AG20443 (cell line): ENCODE measurements around the gene SLC9A3.
"Not testable (repeated sequence)": the region's sequence is repeated elsewhere in the genome, so short reads cannot be mapped to it uniquely, and the experiment has no call there.

Source experiments
- DNase-seq: peaks from one replicate; pipeline ENCODE4 v3.0.0; 2012; ENCODE audit warnings: low spot score, mixed read lengths

SLC9A3 gene

GRCh38 chr5:524234-524972 is at the start of gene SLC9A3:
Gene SLC9A3 (minus strand): TSS chr5:524449.
- no peak for DNase-seq

- no peak for DNase-seq
Measured at GRCh38 chr5:573976-574375, 49.7 kb upstream of the SLC9A3 start.

- no peak for DNase-seq
Measured at GRCh38 chr5:573206-573605, 49.0 kb upstream of the SLC9A3 start.

GRCh38 chr5:572398-573019 is 48.3 kb upstream of the SLC9A3 start:
- DNase-seq = no peak

DNA sequence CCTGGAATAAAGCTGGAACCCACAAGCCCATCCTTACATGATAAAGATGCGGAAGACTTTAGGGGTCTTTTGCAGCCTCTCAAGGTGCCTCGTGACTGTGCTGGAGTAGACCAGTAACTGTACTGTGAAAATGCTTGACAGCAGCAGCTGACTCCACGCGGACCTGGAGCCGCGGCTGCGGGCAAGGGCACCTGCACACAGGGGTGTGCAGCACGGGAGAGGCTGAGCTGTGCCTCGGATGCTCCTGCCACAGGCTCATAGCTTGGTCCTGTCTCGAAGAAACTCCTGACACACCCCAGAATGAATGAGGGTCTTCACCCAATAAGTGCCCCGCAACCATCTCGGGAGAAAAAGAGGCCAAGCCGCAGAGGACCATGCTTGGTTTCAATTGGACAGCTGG is 47.5 kb upstream of the SLC9A3 start:
- DNase-seq = no peak

- DNase-seq = no peak
Measured at GRCh38 chr5:570886-571285, 46.6 kb upstream of the SLC9A3 start.

DNA sequence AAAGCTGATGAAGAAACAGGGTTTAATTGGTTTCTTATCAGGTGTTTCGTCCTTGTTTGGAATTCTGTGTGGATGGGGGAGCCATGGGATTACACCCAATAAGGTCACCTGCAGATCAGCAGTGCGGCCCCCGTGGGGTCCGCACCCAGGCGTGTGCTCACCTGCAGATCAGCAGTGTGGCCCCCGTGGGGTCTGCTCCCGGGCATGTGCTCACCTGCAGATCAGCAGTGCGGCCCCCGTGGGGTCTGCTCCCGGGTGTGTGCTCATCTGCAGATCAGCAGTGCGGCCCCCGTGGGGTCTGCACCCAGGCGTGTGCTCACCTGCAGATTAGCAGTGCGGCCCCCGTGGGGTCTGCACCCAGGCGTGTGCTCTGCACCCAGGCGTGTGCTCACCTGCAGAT is 46.2 kb upstream of the SLC9A3 start:
- no peak for DNase-seq

GRCh38 chr5:569868-570361 is 45.7 kb upstream of the SLC9A3 start:
- DNase-seq = no peak

GRCh38 chr5:569358-569867 is 45.2 kb upstream of the SLC9A3 start:
- DNase-seq = no peak

- DNase-seq = no peak
Measured at GRCh38 chr5:568809-569208, 44.6 kb upstream of the SLC9A3 start.

GRCh38 chr5:568061-568781 is 44.0 kb upstream of the SLC9A3 start:
- no peak for DNase-seq

DNA sequence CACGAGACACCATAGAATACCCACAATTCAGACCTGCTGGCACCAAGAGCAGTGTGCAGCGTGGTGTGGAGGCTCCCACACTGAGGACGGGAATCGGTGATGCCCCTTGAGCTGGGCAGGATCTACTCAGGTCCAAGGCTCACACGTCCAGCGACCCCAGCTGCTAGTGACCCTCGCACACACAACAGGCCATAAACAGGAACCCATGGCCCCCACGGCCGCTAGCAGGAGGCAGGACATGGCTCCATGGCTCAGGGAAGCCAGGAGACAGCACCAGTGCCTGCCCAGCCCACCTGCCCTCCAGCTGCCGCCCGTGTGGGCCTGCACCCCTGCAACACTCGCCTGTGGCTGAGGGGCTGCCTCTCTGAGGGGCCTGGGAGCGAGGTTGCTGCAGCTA is 43.4 kb upstream of the SLC9A3 start:
- no peak for DNase-seq

DNA sequence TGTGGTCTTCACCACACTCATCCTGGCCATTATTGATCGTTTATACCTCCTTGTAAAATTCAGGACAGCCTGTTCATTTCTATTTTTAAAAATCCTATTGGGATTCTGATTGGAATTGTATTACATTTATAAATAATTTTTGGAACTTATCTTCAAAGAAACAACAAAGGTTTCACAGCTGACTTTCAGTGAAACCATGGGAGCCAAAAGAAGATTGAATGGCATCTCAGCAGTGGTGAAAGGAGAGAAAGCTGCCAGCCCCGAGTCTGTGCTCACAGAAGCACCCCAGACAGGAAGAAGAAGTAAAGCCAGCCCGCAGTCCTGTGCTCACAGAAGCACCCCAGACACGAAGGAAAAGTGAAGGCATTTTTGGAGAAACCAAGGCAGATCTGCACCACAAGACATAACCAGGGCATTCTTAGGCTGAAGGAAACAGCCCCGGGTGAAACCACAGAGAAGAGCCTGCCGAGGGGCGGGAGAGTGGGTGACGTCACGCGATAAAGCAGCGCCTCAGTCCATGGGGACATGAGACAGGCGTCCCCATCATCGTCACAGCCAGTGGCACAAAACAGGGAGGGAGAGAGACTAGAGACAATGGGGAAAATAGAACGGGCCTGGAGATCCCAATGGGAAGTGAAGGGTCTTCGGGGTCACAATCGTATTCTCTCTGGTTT is 42.5 kb upstream of the SLC9A3 start:
- no peak for DNase-seq

GRCh38 chr5:565782-566440 is 41.7 kb upstream of the SLC9A3 start:
- no peak for DNase-seq

DNA sequence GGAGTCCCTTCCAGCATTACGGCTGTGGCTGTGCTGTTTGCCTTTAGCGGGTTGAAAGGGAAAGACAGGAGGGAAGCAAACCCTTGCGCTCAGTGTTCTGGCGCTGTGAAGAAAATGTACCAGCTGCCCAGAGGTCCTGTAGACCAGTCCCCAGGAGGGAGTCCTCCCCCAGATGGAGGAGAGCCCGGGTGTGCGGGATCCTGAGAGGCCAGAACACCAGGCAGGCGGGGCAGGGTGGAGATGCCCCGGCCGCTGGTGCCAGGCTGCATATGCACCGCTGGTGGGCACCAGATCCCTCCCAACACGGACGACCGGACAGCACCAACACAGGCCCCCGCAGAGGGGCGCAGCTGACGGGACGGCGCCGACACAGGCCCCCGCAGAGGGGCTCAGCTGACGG is 37.2 kb upstream of the SLC9A3 start:
- no peak for DNase-seq

DNA sequence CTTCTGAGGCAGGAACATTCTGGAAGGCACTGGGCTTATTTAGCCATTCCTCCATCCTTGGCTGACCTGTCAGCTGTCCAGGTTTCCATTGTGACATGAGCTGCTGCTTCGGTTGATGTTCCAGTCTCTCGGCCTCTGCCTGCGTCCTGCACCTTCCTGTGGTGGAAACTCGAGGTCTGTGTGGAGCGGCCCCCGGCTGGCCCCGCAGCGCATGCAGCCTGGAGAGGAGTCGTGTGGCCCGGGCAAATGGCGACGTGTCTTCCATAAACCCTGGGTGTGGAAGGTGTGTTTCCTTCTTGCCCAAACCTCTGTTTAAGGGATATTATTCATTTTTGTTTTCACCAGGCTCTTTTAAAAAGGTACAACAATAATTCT is 36.5 kb upstream of the SLC9A3 start:
- no peak for DNase-seq

- no peak for DNase-seq
Measured at GRCh38 chr5:558871-559503, 34.7 kb upstream of the SLC9A3 start.

GRCh38 chr5:558326-558725 is 34.1 kb upstream of the SLC9A3 start:
- DNase-seq = no peak

DNA sequence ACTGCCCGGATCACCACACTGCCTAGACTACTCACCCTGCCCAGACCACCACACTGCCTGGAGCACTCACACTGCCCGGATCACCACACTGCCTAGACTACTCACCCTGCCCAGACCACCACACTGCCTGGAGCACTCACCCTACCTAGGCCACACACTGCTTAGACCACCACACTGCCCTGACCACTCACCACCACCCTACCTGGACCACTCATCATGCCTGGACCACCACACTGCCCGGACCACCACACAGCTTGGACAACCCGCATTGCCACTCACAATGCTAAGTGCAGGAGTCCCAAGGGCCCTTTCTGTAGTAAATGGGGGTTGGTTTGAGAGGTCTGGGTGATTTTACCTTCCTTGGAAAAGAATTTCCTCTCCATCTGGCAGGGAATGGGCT is 33.7 kb upstream of the SLC9A3 start:
- not testable (repeated sequence) for DNase-seq

DNA sequence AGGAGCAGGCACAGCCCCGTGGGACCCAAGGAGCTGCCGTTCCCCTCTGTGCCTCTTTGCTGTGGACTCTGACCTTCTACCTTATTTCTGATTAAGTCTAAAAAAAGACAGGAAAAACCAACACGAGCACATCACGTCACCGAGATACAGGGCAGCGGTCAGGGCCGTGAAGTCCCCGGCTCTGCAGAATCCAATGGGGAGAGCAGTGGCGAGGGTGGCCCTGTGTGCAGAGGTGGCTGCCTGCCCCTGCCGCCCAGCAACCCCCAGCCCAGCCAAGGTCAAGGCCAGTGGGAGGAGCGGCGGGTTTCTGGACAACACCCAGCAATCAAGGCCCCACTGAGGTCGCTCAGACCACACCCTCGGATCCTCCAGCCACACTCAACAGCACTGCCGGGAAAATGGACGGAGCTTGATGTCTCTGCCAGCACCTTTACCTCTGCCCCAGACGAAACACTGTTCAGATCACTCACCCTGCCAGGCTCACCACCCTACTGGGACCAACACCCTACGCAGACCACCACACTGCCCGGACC is 32.7 kb upstream of the SLC9A3 start:
- no peak for DNase-seq

DNA sequence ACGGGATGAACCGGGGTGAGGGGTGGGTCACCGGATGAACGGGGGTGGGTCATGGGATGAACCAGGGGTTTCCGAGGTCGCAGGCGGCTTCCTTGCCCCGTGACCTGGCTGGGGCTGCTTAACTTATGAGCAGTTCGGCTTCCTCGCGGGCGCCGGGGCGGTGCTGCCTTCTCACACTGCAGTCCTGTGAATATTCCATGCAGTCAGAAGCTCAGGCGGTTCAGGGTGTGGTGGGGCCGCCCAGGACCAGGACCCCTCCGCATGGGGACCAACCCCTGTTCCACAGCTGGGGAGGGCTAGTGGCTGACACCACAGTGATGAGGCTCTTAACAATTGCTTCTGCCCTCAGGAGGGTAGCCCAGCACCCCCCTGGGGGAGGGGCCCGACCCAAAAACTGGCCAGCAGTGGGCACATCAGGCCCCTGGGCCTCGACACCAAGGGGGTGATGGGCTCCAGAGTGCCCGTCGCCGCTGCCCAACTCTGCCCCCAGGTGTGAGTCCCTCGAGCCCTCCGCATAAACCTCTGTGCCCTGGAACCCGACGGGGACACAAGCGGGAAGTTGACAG is 30.9 kb upstream of the SLC9A3 start:
- DNase-seq = no peak
